ENCODE measurements around the gene TMEM141. TPM values are rescaled to one million over a fixed set of nuclear protein-coding genes. Genes with fewer than 3 reads are reported as not detected.

TMEM141 gene
- total and polyA plus RNA-seq, 2 of the 8 experiments (the other 6 are each of a cell fraction or from before 2014, with no cell fraction given) = 51.1 to 137 TPM

DNA sequence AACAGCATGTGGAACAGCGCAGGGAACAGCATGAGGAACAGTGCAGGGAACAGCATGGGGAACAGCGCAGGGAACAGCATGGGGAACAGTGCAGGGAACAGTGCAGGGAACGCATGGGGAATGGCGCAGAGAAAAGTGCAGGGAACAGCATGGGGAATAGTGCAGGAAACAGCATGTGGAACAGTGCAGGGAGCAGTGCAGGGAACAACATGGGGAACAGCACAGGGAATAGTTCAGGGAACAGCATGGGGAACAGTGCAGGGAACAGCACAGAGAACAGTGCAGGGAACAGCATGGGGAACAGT is 35.1 kb upstream of the TMEM141 start:
- Histone ChIP-seq H3K56ac (replicated peaks; ENCODE audit: insufficient read length, low read depth, low read length) (no peak overlapping the region), H2BK20ac (ENCODE audit: low read length) (no peak overlapping the region), H4K5ac (ENCODE audit: insufficient read length, low read depth, low read length) (no peak overlapping the region), H3K79me1 (ENCODE audit: low read depth, low read length) (no peaks in the 10 kb centered on the region), H3K27ac (ENCODE audit: low read depth, low read length) (no peak overlapping the region), H3K9me3 (ENCODE audit: insufficient read depth in 2 of 2, low read depth in 1 of 2, low read length in 1 of 2) (peaks cover 3 to 12% of the 10 kb centered on the region in 2 experiments; a peak in 1 of 4 replicates), H3K9ac (replicated peaks in 1 of 4; ENCODE audit: extremely low read depth in 1 of 4, low read depth in 3 of 4, low read length in 3 of 4) (no peak overlapping the region), H3K23me2 (ENCODE audit: low read depth, low read length) (no peaks in the 10 kb centered on the region), H4K8ac (ENCODE audit: extremely low read depth, insufficient read depth, low read length) (no peak overlapping the region), H4K91ac (replicated peaks; ENCODE audit: insufficient read length, low read length) (no peak overlapping the region), H3K27me3 (replicated peaks in 1 of 4; ENCODE audit: control insufficient read depth in 3 of 4, extremely low read depth in 1 of 4, insufficient read depth in 3 of 4, low read length in 3 of 4) (no peaks in the 10 kb centered on the region), H3K4me2 (ENCODE audit: insufficient read depth in 1 of 2, low read depth in 2 of 2, low read length in 2 of 2) (no peak overlapping the region), H2AFZ (ENCODE audit: low read length) (no peak overlapping the region), H3K36me3 (ENCODE audit: control insufficient read depth in 2 of 4, insufficient read depth in 4 of 4, low read length in 3 of 4) (no peaks in the 10 kb centered on the region), H2BK120ac (replicated peaks; ENCODE audit: low read depth, low read length) (no peak overlapping the region), H4K20me1 (replicated peaks in 1 of 2; ENCODE audit: control insufficient read depth in 1 of 2, insufficient read depth in 2 of 2, low read length in 2 of 2) (no peaks in the 10 kb centered on the region), H3K14ac (ENCODE audit: insufficient read length) (no peak overlapping the region), H3K4me3 (ENCODE audit: extremely low read depth in 1 of 4, insufficient read depth in 2 of 4, low read depth in 3 of 4, low read length in 4 of 4) (no peak overlapping the region), H3K79me2 (ENCODE audit: control insufficient read depth in 1 of 2, insufficient read depth in 2 of 2, low read length in 2 of 2) (no peaks in the 10 kb centered on the region), H2BK12ac (ENCODE audit: low read depth, low read length) (no peak overlapping the region), H3K18ac (ENCODE audit: extremely low read depth, low read length) (no peak overlapping the region), H3K4ac (replicated peaks; ENCODE audit: insufficient read length, low read depth, low read length) (no peak overlapping the region), H2BK5ac (ENCODE audit: low read depth, low read length) (no peak overlapping the region), H2AK5ac (ENCODE audit: low read depth, low read length) (0 out of 2 replicates have a peak overlapping the region, but pooled peaks have one; percentile 8), H3K23ac (ENCODE audit: insufficient read length) (no peak overlapping the region), H3K4me1 (replicated peaks in 1 of 4; ENCODE audit: control insufficient read depth in 3 of 4, insufficient read depth in 4 of 4, low read length in 3 of 4) (no peaks in the 10 kb centered on the region; a peak in 1 of 7 replicates), H2BK15ac (ENCODE audit: low read length) (no peak overlapping the region)
- no peak for DNase-seq (ENCODE audit: low read depth in 1 of 2, low spot score in 2 of 2)
- FAIRE-seq = no peak
- POLR2A ChIA-PET (ENCODE audit: partially characterized antibody) = interaction anchor here (3.0 kb wide), 1 partner anchor 29 kb away, joined by 26 read pairs; no protein-coding TSS in a partner anchor
- CTCF ChIA-PET (ENCODE audit: partially characterized antibody) = interaction anchor here (1.0 to 1.3 kb wide), 2 partner anchors 13 to 86 kb away, joined by 5 read pairs; partner anchors contain the start of gene AJM1
- 92% methylated on average over 4 of the region's 4 CpGs; no CpG with 5 or more reads in 1 of the 2 experiments for WGBS, 2 experiments (ENCODE audit: extremely low coverage in 1 of 2, insufficient coverage in 1 of 2, insufficient read length in 1 of 2, insufficient replicate concordance in 2 of 2, low coverage in 1 of 2, low lambda C conversion rate in 2 of 2, missing lambda C conversion rate in 1 of 2)
- no peak for TF ChIP-seq RXRA (IDR thresholded peaks at IDR 0.05; ENCODE audit: insufficient read depth, low read depth, low read length)
- TF ChIP-seq, protein P1, sequence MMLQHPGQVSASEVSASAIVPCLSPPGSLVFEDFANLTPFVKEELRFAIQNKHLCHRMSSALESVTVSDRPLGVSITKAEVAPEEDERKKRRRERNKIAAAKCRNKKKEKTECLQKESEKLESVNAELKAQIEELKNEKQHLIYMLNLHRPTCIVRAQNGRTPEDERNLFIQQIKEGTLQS (IDR thresholded peaks at IDR 0.05; ENCODE audit: insufficient read depth, low read depth, low read length) = no peak

Measured in H1 (cell line).